ENCODE measurements around the gene NSUN5. TPM values are rescaled to one million over a fixed set of nuclear protein-coding genes. Genes with fewer than 3 reads are reported as not detected.
"Not testable (repeated sequence)": the region's sequence is repeated elsewhere in the genome, so short reads cannot be mapped to it uniquely, and the experiment has no call there.

Gene NSUN5
- total RNA-seq, 2 donors from 2014 or later, result 18.4 to 23.3 TPM

DNA sequence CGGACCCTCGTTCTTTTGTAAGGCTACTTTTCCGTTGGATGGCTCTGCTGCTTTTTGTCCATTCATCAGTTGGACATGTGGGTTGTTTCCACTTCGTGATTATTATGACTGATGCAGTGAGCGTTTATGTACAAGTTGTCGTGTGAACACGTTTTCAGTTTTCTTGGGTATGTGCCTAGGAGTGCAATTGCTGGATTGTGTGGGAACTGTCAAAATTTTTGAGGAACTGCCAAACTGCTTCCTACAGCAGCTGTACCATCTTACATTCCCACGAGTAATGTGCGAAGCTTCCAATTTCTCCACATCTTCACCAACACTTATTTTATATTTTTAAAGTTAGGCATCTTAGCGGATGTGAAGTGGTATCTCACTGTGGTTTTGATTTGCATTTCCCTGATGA lies 29.7 kb upstream of the NSUN5 start:
- TF ChIP-seq, protein P1, sequence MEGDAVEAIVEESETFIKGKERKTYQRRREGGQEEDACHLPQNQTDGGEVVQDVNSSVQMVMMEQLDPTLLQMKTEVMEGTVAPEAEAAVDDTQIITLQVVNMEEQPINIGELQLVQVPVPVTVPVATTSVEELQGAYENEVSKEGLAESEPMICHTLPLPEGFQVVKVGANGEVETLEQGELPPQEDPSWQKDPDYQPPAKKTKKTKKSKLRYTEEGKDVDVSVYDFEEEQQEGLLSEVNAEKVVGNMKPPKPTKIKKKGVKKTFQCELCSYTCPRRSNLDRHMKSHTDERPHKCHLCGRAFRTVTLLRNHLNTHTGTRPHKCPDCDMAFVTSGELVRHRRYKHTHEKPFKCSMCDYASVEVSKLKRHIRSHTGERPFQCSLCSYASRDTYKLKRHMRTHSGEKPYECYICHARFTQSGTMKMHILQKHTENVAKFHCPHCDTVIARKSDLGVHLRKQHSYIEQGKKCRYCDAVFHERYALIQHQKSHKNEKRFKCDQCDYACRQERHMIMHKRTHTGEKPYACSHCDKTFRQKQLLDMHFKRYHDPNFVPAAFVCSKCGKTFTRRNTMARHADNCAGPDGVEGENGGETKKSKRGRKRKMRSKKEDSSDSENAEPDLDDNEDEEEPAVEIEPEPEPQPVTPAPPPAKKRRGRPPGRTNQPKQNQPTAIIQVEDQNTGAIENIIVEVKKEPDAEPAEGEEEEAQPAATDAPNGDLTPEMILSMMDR (IDR thresholded peaks at IDR 0.05), result no peak
- DNase-seq (ENCODE audit: low spot score) (no peak), ATAC-seq (ENCODE audit: insufficient number of reproducible peaks, low FRiP score, low read depth) (no peak)
- H3K27me3 ChIP-seq (replicated peaks; ENCODE audit: insufficient read depth), result no peaks in the 10 kb centered on the region
- H3K27ac ChIP-seq, result no peak overlapping the region
- H3K4me3 ChIP-seq, result no peak overlapping the region
- no peaks in the 10 kb centered on the region for H3K36me3 ChIP-seq
- no peaks in the 10 kb centered on the region for H3K9me3 ChIP-seq
- peaks cover 0 to 13% of the 10 kb centered on the region in 2 donors for H3K4me1 ChIP-seq (ENCODE audit: control insufficient read depth in 1 of 2, low read depth in 2 of 2)

DNA sequence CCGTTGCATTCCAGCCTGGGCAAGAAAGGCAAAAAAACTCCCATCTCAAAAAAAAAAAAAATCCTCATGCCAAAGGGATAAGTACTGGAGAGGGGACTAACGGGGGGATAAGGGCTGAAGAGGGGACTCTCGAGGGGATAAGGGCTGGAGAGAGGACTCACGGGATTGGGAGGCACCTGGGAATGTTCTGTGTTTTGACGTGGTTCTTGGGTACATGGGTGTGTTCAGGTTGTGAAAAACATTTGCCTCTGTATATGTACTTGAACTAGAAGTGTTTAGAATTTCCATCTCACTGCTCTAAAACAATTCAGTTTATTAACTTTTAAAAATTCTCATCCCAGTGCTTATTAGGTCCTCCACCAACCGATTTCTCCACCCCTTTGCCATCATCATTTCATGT lies 23.8 kb upstream of the NSUN5 start:
- H3K27me3 ChIP-seq (replicated peaks; ENCODE audit: insufficient read depth), result no peaks in the 10 kb centered on the region
- no peak overlapping the region for H3K4me3 ChIP-seq
- ATAC-seq (ENCODE audit: insufficient number of reproducible peaks, low FRiP score, low read depth) (no peak), DNase-seq (ENCODE audit: low spot score) (no peak)
- TF ChIP-seq, protein P1 (IDR thresholded peaks at IDR 0.05), result no peak
- H3K27ac ChIP-seq, result no peak overlapping the region
- no peaks in the 10 kb centered on the region for H3K4me1 ChIP-seq (ENCODE audit: control insufficient read depth in 1 of 2, low read depth in 2 of 2)
- no peaks in the 10 kb centered on the region for H3K9me3 ChIP-seq
- no peaks in the 10 kb centered on the region for H3K36me3 ChIP-seq

DNA sequence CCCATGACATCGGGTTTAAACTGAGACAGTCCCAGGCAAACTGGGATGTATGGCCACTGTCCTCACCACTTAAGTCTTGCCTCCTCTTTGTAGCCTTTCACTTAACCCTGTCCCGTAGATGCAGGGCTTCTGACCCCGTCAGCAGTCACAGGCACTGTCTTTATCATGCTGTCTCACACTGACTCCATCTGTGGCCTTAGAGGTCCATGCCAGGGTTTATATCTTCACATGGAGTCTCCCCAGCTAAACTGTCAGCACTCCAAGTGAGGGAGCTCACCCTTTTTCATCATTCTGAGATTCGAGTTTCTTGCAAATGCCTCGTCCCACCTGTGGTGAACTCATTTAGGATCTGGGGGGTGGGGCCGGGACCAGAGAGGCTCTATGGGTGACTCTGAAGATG lies 22.1 kb upstream of the NSUN5 start:
- H3K4me1 ChIP-seq (ENCODE audit: control insufficient read depth in 1 of 2, low read depth in 2 of 2), result no peaks in the 10 kb centered on the region
- H3K36me3 ChIP-seq, result no peaks in the 10 kb centered on the region
- no peak overlapping the region for H3K4me3 ChIP-seq
- TF ChIP-seq, protein P1 (IDR thresholded peaks at IDR 0.05), result no peak
- no peak overlapping the region for H3K27ac ChIP-seq
- H3K9me3 ChIP-seq, result no peaks in the 10 kb centered on the region
- H3K27me3 ChIP-seq (replicated peaks; ENCODE audit: insufficient read depth), result no peaks in the 10 kb centered on the region
- no peak for ATAC-seq (ENCODE audit: insufficient number of reproducible peaks, low FRiP score, low read depth)
- no peak for DNase-seq (ENCODE audit: low spot score)

DNA sequence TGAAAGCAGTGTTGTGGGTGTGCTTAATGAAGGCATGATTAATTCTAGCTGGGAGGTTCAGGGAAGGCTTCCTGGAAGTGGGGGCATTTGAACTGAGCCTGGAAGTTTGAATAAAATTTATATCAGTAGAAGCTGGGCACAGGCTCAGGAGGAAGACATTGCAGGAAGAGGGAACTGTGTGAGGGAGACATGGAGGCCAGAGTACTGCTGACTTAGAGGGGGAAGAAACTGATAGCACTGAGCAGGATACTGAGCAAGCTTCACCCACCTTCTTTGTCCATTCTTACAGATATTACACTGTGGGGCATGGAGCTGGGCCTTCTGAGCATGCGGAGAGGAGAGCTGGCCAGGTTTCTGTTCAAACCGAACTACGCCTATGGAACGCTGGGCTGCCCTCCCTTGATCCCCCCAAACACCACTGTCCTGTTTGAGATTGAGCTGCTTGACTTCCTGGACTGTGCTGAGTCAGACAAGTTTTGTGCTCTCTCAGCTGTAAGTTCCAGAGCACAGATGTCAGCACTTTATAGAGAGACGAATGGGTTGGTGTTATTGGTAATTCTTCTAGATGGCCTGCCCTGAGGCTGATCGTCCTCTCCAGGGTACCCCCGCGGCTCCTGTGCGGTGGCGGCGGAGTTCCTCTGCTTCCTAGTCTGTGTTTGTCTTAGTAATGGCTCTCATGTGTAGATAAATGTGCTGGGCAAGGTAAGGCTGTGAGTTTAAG lies 21.4 kb upstream of the NSUN5 start:
- Histone ChIP-seq H3K9me3 (no peaks in the 10 kb centered on the region), H3K27ac (no peak overlapping the region), H3K27me3 (replicated peaks; ENCODE audit: insufficient read depth) (no peaks in the 10 kb centered on the region), H3K36me3 (no peaks in the 10 kb centered on the region), H3K4me1 (ENCODE audit: control insufficient read depth in 1 of 2, low read depth in 2 of 2) (no peaks in the 10 kb centered on the region), H3K4me3 (no peak overlapping the region)
- ATAC-seq (ENCODE audit: insufficient number of reproducible peaks, low FRiP score, low read depth) (no peak), DNase-seq (ENCODE audit: low spot score) (no peak)
- TF ChIP-seq, protein P1 (IDR thresholded peaks at IDR 0.05), result no peak

DNA sequence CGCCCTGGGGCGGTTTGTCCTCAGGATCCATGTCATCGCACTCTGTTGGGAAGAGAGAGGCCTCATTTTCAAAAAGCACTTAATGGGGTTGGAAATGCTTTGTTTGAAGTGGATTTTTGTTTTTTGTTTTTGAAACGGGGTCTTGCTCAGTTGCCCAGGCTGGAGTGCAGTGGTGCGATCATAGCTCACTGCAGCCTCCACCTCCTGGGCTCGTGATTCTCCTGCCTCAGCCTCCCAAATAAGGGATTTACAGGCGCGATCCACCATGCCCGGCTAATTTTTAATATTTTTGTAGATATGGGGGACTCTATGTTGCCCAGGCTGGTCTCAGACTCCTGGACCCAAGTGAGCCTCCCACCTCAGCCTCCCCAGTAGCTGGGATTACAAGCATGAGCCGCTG lies 20.1 kb upstream of the NSUN5 start:
- TF ChIP-seq, protein P1 (IDR thresholded peaks at IDR 0.05), result no peak
- ATAC-seq (ENCODE audit: insufficient number of reproducible peaks, low FRiP score, low read depth), result no peak
- Histone ChIP-seq H3K4me1 (ENCODE audit: control insufficient read depth in 1 of 2, low read depth in 2 of 2) (no peaks in the 10 kb centered on the region), H3K27me3 (replicated peaks; ENCODE audit: insufficient read depth) (no peaks in the 10 kb centered on the region), H3K9me3 (no peaks in the 10 kb centered on the region), H3K4me3 (no peak overlapping the region), H3K27ac (no peak overlapping the region), H3K36me3 (no peaks in the 10 kb centered on the region)
- DNase-seq (ENCODE audit: low spot score), result no peak

DNA sequence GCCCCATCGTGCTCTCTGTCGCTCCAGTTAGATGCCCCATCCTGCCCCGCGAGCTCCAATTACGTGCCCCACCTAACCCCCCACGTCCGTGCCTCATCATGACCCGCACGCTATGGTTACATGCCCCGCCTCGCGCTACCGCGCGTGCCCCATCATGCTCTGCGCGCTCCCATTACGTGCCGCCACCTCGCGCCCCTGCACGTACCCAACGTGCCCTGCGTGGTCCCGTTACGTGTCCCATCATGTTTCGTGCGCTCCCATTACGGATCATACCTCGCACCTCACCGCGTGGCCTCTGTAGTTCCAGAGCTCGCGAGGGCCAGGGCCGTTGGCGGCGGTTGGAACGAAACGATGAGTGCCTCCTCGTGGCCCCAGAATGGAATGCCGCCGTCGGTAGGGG lies 19.3 kb upstream of the NSUN5 start, which contains the start of the genes FKBP6 and TRIM50:
FKBP6 (plus strand) TSS at position 240 of the 400 bp plus-strand sequence. CDS start 268 bp downstream, outside the sequence.
TRIM50 (minus strand) TSS at position 161 of the 400 bp plus-strand sequence. CDS start 3,295 bp downstream, outside the sequence.
- not testable (repeated sequence) for H3K27me3 ChIP-seq (replicated peaks; ENCODE audit: insufficient read depth); H3K36me3 ChIP-seq; DNase-seq (ENCODE audit: low spot score); H3K27ac ChIP-seq; H3K4me1 ChIP-seq (ENCODE audit: control insufficient read depth in 1 of 2, low read depth in 2 of 2); ATAC-seq (ENCODE audit: insufficient number of reproducible peaks, low FRiP score, low read depth); H3K4me3 ChIP-seq; H3K9me3 ChIP-seq

DNA sequence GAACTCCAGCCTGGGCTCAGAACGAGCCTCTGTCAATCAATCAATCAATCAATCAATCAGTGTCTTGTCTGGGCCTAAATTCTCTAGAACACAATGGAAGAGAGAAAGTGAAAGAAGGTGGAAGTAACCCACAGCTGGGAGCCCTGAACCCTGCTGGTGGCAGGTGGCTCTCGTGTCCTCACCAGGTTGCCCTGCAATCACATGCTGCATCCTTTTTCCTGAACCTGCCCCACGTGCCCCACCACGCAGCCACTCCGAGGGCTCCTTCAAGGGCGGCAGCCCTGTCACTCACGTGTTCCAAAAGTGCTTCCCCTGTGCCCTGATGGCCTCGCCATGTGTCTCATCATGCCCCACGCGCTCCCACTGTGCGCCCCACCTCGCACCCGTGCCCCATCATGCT lies 18.8 kb upstream of the NSUN5 start:
- not testable (repeated sequence) for H3K9me3 ChIP-seq; H3K4me1 ChIP-seq (ENCODE audit: control insufficient read depth in 1 of 2, low read depth in 2 of 2); ATAC-seq (ENCODE audit: insufficient number of reproducible peaks, low FRiP score, low read depth); H3K27me3 ChIP-seq (replicated peaks; ENCODE audit: insufficient read depth); H3K27ac ChIP-seq; H3K4me3 ChIP-seq; H3K36me3 ChIP-seq; DNase-seq (ENCODE audit: low spot score)

DNA sequence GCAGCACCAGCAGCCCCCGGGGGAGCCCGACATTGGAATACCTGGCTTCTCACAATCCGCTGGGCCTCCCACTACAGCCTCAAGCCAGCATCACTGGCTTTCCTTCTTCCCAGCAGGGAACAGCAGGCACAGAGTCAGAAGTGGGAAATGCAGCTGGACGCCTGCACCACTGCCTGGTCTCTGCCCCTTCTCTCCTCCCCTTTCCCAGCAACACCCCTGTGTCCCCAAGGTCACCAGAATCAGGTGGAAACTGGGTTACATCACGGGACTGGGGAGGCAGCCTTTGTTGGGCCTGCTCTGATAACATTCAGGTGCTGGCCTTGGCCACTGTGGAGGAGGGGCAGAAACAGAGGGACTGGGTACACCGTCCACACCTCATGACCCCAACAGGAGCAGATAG lies 16.8 kb upstream of the NSUN5 start:
- not testable (repeated sequence) for H3K4me1 ChIP-seq (ENCODE audit: control insufficient read depth in 1 of 2, low read depth in 2 of 2); DNase-seq (ENCODE audit: low spot score); H3K27me3 ChIP-seq (replicated peaks; ENCODE audit: insufficient read depth); ATAC-seq (ENCODE audit: insufficient number of reproducible peaks, low FRiP score, low read depth); H3K36me3 ChIP-seq; H3K27ac ChIP-seq; H3K4me3 ChIP-seq; H3K9me3 ChIP-seq
